Measurements from ENCODE around the gene FAM120B. TPM values are rescaled to one million over a fixed set of nuclear protein-coding genes. Genes with fewer than 3 reads are reported as not detected.

Gene FAM120B
- total and polyA plus RNA-seq, 2 of the 4 experiments (the other 2 are of a cell fraction) = 15.3 to 28.0 TPM

DNA sequence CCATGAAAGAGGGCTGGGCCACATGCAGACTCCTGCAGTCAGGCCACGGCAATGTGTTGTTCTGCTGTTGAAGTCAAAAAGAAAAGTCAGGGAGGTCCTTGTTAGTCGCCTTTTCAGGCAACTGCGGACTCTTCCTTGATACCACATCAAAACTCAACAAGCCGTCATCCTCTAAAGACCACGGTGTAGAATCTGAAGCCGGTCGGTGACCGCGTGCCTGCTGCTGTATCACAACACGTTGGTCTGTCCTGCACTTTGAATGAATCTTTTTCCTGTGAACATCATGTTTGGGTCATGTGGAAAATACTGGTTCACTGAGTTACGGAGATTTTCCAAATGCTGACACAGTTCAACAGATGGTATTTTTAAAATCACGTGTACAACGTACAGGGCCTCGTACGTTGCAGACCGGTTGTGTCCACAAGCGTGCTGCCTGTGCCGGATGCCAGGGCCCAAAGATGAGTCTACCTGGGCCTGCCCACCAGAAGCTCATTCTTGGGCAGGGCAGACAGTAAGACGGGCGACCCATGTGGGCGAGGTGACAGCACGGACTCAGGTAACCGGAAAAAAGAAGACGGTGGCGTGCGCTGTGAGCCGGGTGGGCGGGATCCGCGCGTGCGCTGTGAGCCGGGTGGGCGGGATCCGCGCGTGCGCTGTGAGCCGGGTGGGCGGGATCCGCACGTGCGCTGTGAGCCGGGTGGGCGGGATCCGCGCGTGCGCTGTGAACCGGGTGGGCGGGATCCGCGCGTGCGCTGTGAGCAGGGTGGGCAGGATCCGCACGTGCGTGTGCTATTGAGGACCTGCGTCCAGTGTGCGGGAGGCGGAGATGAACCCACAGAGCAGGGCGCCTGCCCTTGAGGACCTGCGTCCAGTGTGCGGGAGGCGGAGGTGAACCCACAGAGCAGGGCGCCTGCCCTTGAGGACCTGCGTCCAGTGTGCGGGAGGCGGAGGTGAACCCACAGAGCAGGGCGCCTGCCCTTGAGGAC lies 114.5 kb downstream of the FAM120B start (continued):
- no peak for TF ChIP-seq MXI1 (IDR thresholded peaks at IDR 0.05; ENCODE audit: borderline replicate concordance, low read depth, low read length)

DNA sequence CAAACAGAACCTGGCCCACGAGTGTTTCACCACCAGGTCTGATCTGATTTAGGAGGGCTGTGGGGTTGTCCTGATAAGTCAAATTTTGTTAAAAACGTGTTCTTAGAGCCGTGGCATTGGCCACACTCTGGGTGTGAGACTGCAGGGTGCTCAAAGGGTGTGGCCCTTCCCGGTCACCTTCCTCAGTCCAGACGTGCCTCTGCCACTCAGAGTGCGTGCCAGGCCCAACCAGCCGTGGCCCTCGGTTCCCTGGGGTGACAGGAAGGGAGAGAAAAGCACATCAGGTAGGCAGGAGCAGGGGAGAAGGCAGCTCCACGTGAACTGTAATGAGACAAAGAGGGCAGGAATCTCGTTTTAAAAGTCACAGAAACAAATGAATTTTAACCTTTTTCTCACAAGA lies 115.4 kb downstream of the FAM120B start:
- no peak overlapping the region for H3K56ac ChIP-seq (ENCODE audit: extremely low read depth, insufficient read depth, low read length)
- H3K4me3 ChIP-seq (ENCODE audit: insufficient read depth, low read depth, low read length) = no peak overlapping the region
- in situ Hi-C loops (cut with MboI; ENCODE audit: low sequenced_read_pairs) = no loop called here
- no peak overlapping the region for H4K91ac ChIP-seq (ENCODE audit: insufficient read depth, low read depth, low read length)
- H3K36me3 ChIP-seq (ENCODE audit: control insufficient read depth, insufficient read depth, low read length) = no peaks in the 10 kb centered on the region
- H3K27me3 ChIP-seq (ENCODE audit: control insufficient read depth, insufficient read depth, low read length) = peaks cover 2% of the 10 kb centered on the region
- no peak overlapping the region for H3K4me2 ChIP-seq (ENCODE audit: low read depth, low read length)
- H2BK120ac ChIP-seq (ENCODE audit: low read depth, low read length) = no peak overlapping the region
- H2AK9ac ChIP-seq (replicated peaks; ENCODE audit: low read depth, low read length, poor library complexity) = peak overlapping the region; percentile 52
- H3K4ac ChIP-seq (ENCODE audit: low read depth, low read length) = no peak overlapping the region
- H3K23ac ChIP-seq (ENCODE audit: low read depth, low read length) = no peak overlapping the region
- POLR2A ChIA-PET (ENCODE audit: unreplicated experiment) = no interaction called here
- H2BK15ac ChIP-seq (ENCODE audit: low read depth, low read length) = no peak overlapping the region
- H3K9me1 ChIP-seq (ENCODE audit: insufficient read depth, low read length) = 0 out of 2 replicates have a peak, but pooled peaks cover 3% of the 10 kb centered on the region
- no peak for DNase-seq
- no peak for ATAC-seq (ENCODE audit: low read depth)
- CTCF ChIA-PET = no interaction called here
- no peaks in the 10 kb centered on the region for H3K79me1 ChIP-seq (ENCODE audit: low read depth in 1 of 2, low read length in 2 of 2)
- no peak overlapping the region for H4K5ac ChIP-seq (ENCODE audit: low read depth, low read length)
- 61% methylated on average over 3 of the region's 10 CpGs; no CpG with 5 or more reads in 1 of the 2 experiments for WGBS, 2 experiments (ENCODE audit: extremely low coverage in 2 of 2, insufficient read length in 1 of 2)
- no peak overlapping the region for H2AFZ ChIP-seq (replicated peaks; ENCODE audit: low read length, poor library complexity)
- no peak overlapping the region for H2BK5ac ChIP-seq (ENCODE audit: low read depth, low read length, poor library complexity, severe bottlenecking)
- H3K27ac ChIP-seq (ENCODE audit: insufficient read depth, low read length) = no peak overlapping the region
- no peak overlapping the region for H3K14ac ChIP-seq (replicated peaks; ENCODE audit: low read depth, low read length)
- intact Hi-C loops (cut with micrococcal nuclease) = no loop called here
- no peak overlapping the region for H4K8ac ChIP-seq (ENCODE audit: low read depth in 2 of 2, low read length in 2 of 2)
- dilution Hi-C loops (cut with HindIII; ENCODE audit: low sequenced_read_pairs, unreplicated experiment) = no loop called here
- no peak overlapping the region for H3K18ac ChIP-seq (ENCODE audit: low read depth, low read length)
- no peak overlapping the region for H3K9ac ChIP-seq (ENCODE audit: low read depth, low read length)
- no TSS peak for BruUV-seq (replicated peaks)
- no peak overlapping the region for H2AK5ac ChIP-seq (ENCODE audit: low read depth, low read length)
- H3K4me1 ChIP-seq (ENCODE audit: control insufficient read depth, insufficient read depth, low read length) = peaks cover 3% of the 10 kb centered on the region; the same call in 1 of the 2 replicates
- no peak overlapping the region for H2BK20ac ChIP-seq (ENCODE audit: low read depth, low read length)
- no peaks in the 10 kb centered on the region for H4K20me1 ChIP-seq (ENCODE audit: insufficient read depth, low read length)
- H3K9me3 ChIP-seq (ENCODE audit: control insufficient read depth, insufficient read depth, low read length) = no peaks in the 10 kb centered on the region
- TF ChIP-seq, protein P1, sequence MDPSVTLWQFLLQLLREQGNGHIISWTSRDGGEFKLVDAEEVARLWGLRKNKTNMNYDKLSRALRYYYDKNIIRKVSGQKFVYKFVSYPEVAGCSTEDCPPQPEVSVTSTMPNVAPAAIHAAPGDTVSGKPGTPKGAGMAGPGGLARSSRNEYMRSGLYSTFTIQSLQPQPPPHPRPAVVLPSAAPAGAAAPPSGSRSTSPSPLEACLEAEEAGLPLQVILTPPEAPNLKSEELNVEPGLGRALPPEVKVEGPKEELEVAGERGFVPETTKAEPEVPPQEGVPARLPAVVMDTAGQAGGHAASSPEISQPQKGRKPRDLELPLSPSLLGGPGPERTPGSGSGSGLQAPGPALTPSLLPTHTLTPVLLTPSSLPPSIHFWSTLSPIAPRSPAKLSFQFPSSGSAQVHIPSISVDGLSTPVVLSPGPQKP (IDR thresholded peaks at IDR 0.05; ENCODE audit: borderline replicate concordance, low read depth, low read length) = no peak
- no peak for TF ChIP-seq FOS (IDR thresholded peaks at IDR 0.05; ENCODE audit: low read depth, low read length)
- TF ChIP-seq POLR2A (IDR thresholded peaks at IDR 0.05; ENCODE audit: low read depth, low read length) = no peak
- no peak for TF ChIP-seq RAD21 (IDR thresholded peaks at IDR 0.05; ENCODE audit: low read length)
- TF ChIP-seq, protein P2, sequence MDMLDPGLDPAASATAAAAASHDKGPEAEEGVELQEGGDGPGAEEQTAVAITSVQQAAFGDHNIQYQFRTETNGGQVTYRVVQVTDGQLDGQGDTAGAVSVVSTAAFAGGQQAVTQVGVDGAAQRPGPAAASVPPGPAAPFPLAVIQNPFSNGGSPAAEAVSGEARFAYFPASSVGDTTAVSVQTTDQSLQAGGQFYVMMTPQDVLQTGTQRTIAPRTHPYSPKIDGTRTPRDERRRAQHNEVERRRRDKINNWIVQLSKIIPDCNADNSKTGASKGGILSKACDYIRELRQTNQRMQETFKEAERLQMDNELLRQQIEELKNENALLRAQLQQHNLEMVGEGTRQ (IDR thresholded peaks at IDR 0.05; ENCODE audit: low read depth, low read length) = no peak
- no peak for TF ChIP-seq MAZ (IDR thresholded peaks at IDR 0.05; ENCODE audit: borderline replicate concordance, low read depth, low read length)
- TF ChIP-seq BHLHE40 (IDR thresholded peaks at IDR 0.05; ENCODE audit: low read depth, low read length) = no peak
- TF ChIP-seq CEBPB (IDR thresholded peaks at IDR 0.05; ENCODE audit: low read depth, low read length) = no peak
- no peak for TF ChIP-seq SMC3 (IDR thresholded peaks at IDR 0.05; ENCODE audit: low read depth, low read length)
- no peak for TF ChIP-seq MXI1 (IDR thresholded peaks at IDR 0.05; ENCODE audit: borderline replicate concordance, low read depth, low read length)
- TF ChIP-seq RFX5 (IDR thresholded peaks at IDR 0.05; ENCODE audit: low read depth, low read length) = no peak
- TF ChIP-seq, protein P3, sequence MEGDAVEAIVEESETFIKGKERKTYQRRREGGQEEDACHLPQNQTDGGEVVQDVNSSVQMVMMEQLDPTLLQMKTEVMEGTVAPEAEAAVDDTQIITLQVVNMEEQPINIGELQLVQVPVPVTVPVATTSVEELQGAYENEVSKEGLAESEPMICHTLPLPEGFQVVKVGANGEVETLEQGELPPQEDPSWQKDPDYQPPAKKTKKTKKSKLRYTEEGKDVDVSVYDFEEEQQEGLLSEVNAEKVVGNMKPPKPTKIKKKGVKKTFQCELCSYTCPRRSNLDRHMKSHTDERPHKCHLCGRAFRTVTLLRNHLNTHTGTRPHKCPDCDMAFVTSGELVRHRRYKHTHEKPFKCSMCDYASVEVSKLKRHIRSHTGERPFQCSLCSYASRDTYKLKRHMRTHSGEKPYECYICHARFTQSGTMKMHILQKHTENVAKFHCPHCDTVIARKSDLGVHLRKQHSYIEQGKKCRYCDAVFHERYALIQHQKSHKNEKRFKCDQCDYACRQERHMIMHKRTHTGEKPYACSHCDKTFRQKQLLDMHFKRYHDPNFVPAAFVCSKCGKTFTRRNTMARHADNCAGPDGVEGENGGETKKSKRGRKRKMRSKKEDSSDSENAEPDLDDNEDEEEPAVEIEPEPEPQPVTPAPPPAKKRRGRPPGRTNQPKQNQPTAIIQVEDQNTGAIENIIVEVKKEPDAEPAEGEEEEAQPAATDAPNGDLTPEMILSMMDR (conservative IDR thresholded peaks at IDR 0.05; ENCODE audit: low read depth, low read length) = no peak
